ENCODE results near the gene RBFOX2.
"Not testable (repeated sequence)": the region's sequence is repeated elsewhere in the genome, so short reads cannot be mapped to it uniquely, and the experiment has no call there.

The RBFOX2 gene

DNA sequence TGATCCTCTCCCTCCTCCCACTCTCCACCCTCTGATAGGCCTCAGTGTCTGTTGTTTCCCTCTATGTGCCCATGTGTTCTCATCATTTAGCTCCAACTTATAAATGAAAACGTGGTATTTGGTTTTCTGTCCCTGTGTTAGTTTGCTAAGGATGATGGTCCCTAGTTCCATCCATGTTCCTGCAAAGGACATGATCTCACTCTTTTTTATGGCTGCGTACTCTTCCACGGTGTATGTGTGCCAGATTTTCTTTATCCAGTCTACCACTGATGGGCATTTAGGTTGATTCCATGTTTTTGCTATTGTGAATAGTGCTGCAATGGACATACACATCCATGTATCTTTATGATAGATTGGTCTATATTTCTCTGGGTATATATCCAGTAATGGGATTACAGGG lies 15.9 kb upstream of the RBFOX2 start:
- in situ Hi-C loops (cut with HindIII; ENCODE audit: low sequenced_read_pairs) = not testable (repeated sequence)

GRCh38 chr22:36042240-36042639 lies 13.6 kb upstream of the RBFOX2 start:
- in situ Hi-C loops (cut with HindIII; ENCODE audit: low sequenced_read_pairs) = no loop called here

DNA sequence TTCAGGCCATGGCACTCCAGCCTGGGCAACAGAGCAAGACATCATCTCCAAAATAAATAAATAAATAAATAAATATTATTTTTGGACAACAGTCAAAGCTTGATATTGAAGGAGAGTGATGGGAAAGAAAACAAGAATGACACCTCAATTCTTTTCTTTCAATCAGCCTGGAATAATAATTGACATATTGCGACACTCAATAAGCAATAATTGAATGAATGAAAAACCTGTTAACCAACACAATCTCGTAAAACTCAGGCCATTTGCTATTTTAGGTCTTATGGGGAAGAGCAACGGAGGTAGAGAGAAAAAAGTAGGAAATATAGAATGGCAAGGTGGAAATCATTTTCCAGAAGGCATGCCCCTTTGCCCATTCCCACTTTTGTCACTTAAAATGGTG lies 10.5 kb upstream of the RBFOX2 start:
- in situ Hi-C loops (cut with HindIII; ENCODE audit: low sequenced_read_pairs) = no loop called here

- in situ Hi-C loops (cut with HindIII; ENCODE audit: low sequenced_read_pairs) = no loop called here
Measured at GRCh38 chr22:36037102-36037758, 8.6 kb upstream of the RBFOX2 start.

GRCh38 chr22:36036167-36036624 lies 7.6 kb upstream of the RBFOX2 start:
- in situ Hi-C loops (cut with HindIII; ENCODE audit: low sequenced_read_pairs) = no loop called here

DNA sequence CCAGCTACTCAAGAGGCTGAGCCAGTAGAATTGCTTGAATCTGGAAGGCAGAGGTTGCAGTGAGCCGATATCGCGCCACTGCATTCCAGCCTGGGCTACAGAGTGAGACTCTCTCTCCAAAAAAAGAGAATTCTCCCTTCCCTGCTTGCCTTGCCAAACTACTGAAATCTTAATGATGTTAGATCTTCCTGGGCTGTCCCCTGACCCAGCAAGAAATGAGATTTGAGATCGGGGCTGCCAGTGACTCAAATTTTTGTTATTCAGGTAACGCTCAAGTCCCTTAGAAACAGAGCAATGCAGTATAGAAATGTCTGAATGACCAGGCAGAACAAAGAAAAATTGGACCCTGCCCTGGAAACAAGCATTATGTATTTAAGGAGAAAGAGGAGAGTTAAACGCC lies 4.0 kb upstream of the RBFOX2 start:
- in situ Hi-C loops (cut with HindIII; ENCODE audit: low sequenced_read_pairs) = no loop called here

DNA sequence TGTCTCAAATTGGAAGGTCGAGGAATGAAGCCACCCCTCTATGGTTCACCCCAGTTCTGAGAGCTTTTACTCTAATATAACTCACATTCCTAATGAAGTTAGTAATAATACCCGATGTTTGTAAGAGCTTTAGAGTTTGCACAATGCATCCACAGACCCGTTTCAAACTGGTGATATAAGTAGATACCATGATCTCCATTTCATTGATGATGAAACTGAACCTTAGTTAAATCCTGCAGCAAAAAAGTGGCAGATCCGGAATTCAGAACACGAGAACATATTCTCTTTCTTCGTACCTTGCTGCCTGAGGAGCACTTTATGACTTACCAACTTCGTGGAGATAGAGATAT lies 757 bp upstream of the RBFOX2 start:
- in situ Hi-C loops (cut with HindIII; ENCODE audit: low sequenced_read_pairs) = no loop called here

GRCh38 chr22:36027935-36028645 lies 534 bp downstream of the RBFOX2 start:
- in situ Hi-C loops (cut with HindIII; ENCODE audit: low sequenced_read_pairs) = no loop called here

- in situ Hi-C loops (cut with HindIII; ENCODE audit: low sequenced_read_pairs) = no loop called here
Measured at GRCh38 chr22:36027579-36027934, 1.1 kb downstream of the RBFOX2 start.

GRCh38 chr22:36026741-36027140 lies 1.9 kb downstream of the RBFOX2 start:
- in situ Hi-C loops (cut with HindIII; ENCODE audit: low sequenced_read_pairs) = no loop called here

DNA sequence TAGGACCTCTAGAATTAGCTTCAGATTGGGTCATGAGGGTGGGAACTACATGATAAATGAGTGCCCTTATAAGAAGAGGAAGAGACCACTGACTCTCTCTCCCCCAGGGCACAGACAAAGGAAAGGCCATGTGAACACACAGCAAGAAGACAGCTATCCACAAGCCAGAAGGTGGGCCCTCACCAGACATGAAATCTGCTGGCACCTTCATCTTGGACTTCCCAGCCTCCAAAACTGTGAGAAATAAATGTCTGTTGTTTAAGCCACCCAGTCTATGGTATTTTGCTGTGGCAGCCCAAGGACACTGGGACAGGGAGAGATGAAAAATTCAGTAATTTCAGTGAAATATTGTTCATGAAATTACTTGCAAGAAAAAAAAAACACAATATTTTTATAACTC lies 5.9 kb downstream of the RBFOX2 start:
- in situ Hi-C loops (cut with HindIII; ENCODE audit: low sequenced_read_pairs) = no loop called here

- in situ Hi-C loops (cut with HindIII; ENCODE audit: low sequenced_read_pairs) = no loop called here
Measured at GRCh38 chr22:36022162-36022561, 6.5 kb downstream of the RBFOX2 start.

GRCh38 chr22:36021606-36022153 lies 6.9 kb downstream of the RBFOX2 start:
- in situ Hi-C loops (cut with HindIII; ENCODE audit: low sequenced_read_pairs) = no loop called here

DNA sequence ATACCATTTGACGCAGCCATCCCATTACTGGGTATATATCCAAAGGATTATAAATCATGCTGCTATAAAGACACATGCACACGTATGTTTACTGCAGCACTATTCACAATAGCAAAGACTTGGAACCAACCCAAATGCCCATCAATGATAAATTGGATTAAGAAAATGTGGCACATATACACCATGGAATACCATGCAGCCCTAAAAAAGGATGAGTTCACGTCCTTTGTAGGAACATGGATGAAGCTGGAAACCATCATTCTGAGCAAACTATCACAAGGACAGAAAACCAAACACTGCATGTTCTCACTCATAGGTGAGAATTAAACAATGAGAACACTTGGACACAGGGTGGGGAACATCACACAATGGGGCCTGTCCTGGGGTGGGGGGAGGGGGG lies 7.8 kb downstream of the RBFOX2 start:
- in situ Hi-C loops (cut with HindIII; ENCODE audit: low sequenced_read_pairs) = not testable (repeated sequence)

GRCh38 chr22:36017651-36018091 lies 11.0 kb downstream of the RBFOX2 start:
- in situ Hi-C loops (cut with HindIII; ENCODE audit: low sequenced_read_pairs) = no loop called here

DNA sequence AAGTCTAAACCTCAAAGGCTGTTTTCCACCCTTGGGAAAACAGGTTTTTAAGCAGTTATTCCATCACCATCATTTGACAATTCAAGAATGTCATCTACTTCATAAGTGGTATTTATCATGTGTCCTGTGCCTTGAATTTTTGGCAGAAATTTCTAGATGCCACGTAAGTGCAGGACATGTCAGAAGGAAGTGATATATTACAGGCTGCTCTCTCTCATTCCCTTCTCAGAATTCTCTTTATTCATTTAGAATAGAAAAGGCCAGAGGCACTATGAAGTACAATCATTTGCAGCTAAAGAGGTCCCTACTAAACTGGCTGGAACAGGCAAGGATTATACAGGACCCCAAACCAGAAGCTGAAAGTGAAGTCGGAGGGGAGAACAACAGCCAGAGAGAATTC lies 11.9 kb downstream of the RBFOX2 start:
- in situ Hi-C loops (cut with HindIII; ENCODE audit: low sequenced_read_pairs) = no loop called here

DNA sequence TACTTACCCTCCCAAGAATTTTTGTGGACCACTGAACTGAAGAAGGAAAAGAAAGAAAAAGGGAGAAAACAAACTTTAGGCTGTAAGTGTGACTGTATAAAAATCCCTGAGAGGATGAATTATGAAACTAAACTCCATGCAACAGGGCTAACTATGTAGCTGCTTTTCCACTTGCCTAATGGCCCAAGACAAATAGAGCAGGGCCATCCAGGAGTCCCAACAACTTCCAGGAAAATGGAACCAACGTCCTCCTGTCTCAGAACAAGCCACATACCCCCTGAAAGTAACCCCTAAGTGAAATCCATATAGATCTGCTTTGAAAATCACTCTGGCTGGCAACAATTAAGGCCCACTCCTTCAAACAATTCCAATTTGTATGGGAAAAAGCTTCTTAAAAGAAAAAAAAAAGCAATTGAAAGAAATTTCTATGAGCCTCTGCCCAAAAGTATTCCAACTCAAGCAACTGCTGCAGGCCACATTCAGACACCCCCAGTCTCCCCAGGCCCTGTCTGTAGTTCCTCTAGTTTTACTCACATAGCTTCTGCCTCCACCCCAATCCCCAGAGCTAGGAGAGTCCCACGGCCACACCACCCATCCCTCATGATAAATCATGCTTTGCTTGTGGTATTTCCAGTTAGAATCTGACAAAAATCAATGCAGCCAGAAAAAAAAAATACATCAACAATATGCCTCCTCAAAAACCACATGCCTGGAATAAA lies 12.7 kb downstream of the RBFOX2 start:
- in situ Hi-C loops (cut with HindIII; ENCODE audit: low sequenced_read_pairs) = no loop called here

GRCh38 chr22:36015155-36015810 lies 13.3 kb downstream of the RBFOX2 start:
- in situ Hi-C loops (cut with HindIII; ENCODE audit: low sequenced_read_pairs) = no loop called here

DNA sequence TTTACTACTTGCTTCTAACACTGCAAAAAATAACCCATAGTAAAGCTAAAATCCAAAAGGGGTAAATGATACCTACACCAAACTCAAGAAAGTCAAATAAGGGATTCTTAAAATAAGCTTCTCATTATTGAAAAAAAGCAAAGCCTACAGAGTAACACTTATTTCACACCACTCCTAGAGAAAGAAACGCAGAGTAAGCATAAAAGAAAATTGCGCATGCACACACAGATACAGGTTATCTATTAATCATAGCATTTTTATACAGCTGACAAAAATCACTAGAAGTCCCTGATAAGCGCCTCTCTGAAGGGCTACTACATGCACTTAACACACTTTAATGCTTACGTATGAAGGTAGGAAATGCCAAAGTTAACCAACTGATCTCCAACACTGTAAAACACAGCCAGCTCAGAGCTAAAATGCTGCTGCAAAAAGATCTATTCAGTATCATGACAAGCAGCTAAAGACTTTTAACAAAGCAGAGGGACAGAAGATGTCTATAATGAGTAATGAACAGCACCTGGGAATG lies 14.0 kb downstream of the RBFOX2 start:
- in situ Hi-C loops (cut with HindIII; ENCODE audit: low sequenced_read_pairs) = no loop called here

DNA sequence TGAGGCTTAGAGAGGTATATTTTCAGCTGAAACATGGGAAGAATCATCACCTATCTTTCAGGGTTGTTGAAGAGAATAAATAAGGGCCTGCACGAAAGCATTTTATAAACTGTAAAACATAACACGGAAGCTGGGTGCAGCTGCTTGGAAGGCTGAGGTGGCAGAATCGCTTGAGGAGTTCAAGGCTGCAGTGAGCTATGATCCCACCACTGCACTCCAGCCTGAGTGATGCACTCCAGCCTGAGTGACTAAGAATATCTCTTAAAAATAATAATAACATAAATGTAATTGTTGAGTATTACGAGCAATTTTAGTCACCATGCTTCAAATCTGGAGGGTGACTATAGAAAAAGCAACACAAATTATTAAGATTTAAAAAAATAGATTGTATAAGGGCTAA lies 16.3 kb downstream of the RBFOX2 start:
- in situ Hi-C loops (cut with HindIII; ENCODE audit: low sequenced_read_pairs) = no loop called here

GRCh38 chr22:36010882-36011281 lies 17.7 kb downstream of the RBFOX2 start:
- in situ Hi-C loops (cut with HindIII; ENCODE audit: low sequenced_read_pairs) = no loop called here

All from DLD1 (cell line).